GM23338 (cell line): ENCODE results near the gene SZT2. TPM values are rescaled to one million over a fixed set of nuclear protein-coding genes. Genes with fewer than 3 reads are reported as not detected.

Experiments
- ATAC-seq: fragments of 200-7000 bp; cut with Tn5 transposase; 3 replicates; pipeline ENCODE4 v1.9.1; 2020
- DNase-seq: peaks from one replicate; pipeline ENCODE4 v3.0.0-alpha.2; 2015; ENCODE audit warnings: low spot score
- H2AFZ ChIP-seq: fragments of 200-600 bp; sonication (generic); 2 replicates; pipeline ENCODE4 v1.8.0; 2016; ENCODE audit warnings: antibody characterized with exemption, mild to moderate bottlenecking, moderate library complexity
- H3F3A ChIP-seq: fragments of 200-600 bp; sonication (generic); replicated peaks from 2 replicates; pipeline ENCODE4 v1.8.0; 2017; ENCODE audit warnings: antibody characterized with exemption, mixed run types, low read depth
- H3K27ac ChIP-seq: fragments of 200-600 bp; sonication (generic); 2 replicates; pipeline ENCODE4 v1.6.1; 2016; ENCODE audit warnings: low read depth
- H3K27me3 ChIP-seq: fragments of 200-600 bp; sonication (generic); 2 replicates; pipeline ENCODE4 v1.8.0; 2016; ENCODE audit warnings: mild to moderate bottlenecking, mixed run types, moderate library complexity; ENCODE audit not compliant: insufficient read depth
- H3K36me3 ChIP-seq: fragments of 200-600 bp; sonication (generic); 2 replicates; pipeline ENCODE4 v1.8.0; 2016; ENCODE audit warnings: mild to moderate bottlenecking; ENCODE audit not compliant: insufficient read depth
- H3K4me1 ChIP-seq: fragments of 200-600 bp; sonication (generic); 2 replicates; pipeline ENCODE4 v1.8.0; 2016; ENCODE audit warnings: mild to moderate bottlenecking, moderate library complexity; ENCODE audit not compliant: insufficient read depth
- H3K4me2 ChIP-seq: fragments of 200-600 bp; sonication (generic); 2 replicates; pipeline ENCODE4 v1.7.1; 2017; ENCODE audit warnings: mixed run types
- H3K4me3 ChIP-seq: fragments of 200-600 bp; sonication (generic); 2 replicates; pipeline ENCODE4 v1.6.1; 2016; ENCODE audit warnings: mixed run types
- H3K79me2 ChIP-seq: fragments of 200-600 bp; sonication (generic); replicated peaks from 2 replicates; pipeline ENCODE4 v1.8.0; 2017; ENCODE audit warnings: mild to moderate bottlenecking; ENCODE audit not compliant: insufficient read depth
- H3K9me2 ChIP-seq: fragments of 200-600 bp; sonication (generic); 2 replicates; pipeline ENCODE4 v1.8.0; 2017; ENCODE audit not compliant: insufficient read depth
- H4K20me1 ChIP-seq: fragments of 200-600 bp; sonication (generic); replicated peaks from 2 replicates; pipeline ENCODE4 v1.8.0; 2017; ENCODE audit warnings: mild to moderate bottlenecking; ENCODE audit not compliant: insufficient read depth
- H3K27ac Mint-ChIP-seq: 2 replicates; pipeline ENCODE4 v1.8.0; 2020; ENCODE audit warnings: inconsistent platforms, mild to moderate bottlenecking, moderate library complexity, mixed read lengths
- H3K27me3 Mint-ChIP-seq: 3 replicates; pipeline ENCODE4 v1.8.0; 2022; ENCODE audit warnings: low read depth, mild to moderate bottlenecking, moderate library complexity, mixed read lengths, inconsistent platforms; ENCODE audit not compliant: insufficient read depth, poor library complexity
- H3K36me3 Mint-ChIP-seq: 3 replicates; pipeline ENCODE4 v1.8.0; 2021; ENCODE audit warnings: low read depth, mild to moderate bottlenecking, inconsistent platforms, moderate library complexity, mixed read lengths
- H3K4me1 Mint-ChIP-seq: 3 replicates; pipeline ENCODE4 v1.8.0; 2020; ENCODE audit warnings: mild to moderate bottlenecking, inconsistent platforms, mixed read lengths
- H3K4me3 Mint-ChIP-seq: 3 replicates; pipeline ENCODE4 v1.8.0; 2021; ENCODE audit warnings: moderate library complexity, mild to moderate bottlenecking, inconsistent platforms, mixed read lengths
- H3K9me3 Mint-ChIP-seq: 3 replicates; pipeline ENCODE4 v1.8.0; 2020; ENCODE audit warnings: moderate library complexity, mild to moderate bottlenecking, inconsistent platforms, mixed read lengths
- CREB1 ChIP-seq: fragments of 250-450 bp; sonication (Bioruptor Pico); IDR thresholded peaks from 2 replicates; pipeline ENCODE4 v1.5.0; 2020; ENCODE audit warnings: low read depth, mild to moderate bottlenecking, moderate library complexity
- CTCF ChIP-seq, 2 experiments: fragments of 200-600 bp in 1 of 2; sonication (generic) in 1 of 2; conservative IDR thresholded peaks; 2 replicates each; pipeline versions ENCODE4 v1.5.1 to v1.6.1; 2016 to 2017; ENCODE audit warnings: antibody characterized with exemption in 2 of 2, low read depth in 2 of 2, mild to moderate bottlenecking in 2 of 2, moderate library complexity in 1 of 2
- ETS1 ChIP-seq: IDR thresholded peaks from 2 replicates; pipeline ENCODE4 v1.6.1; 2016; ENCODE audit warnings: antibody characterized with exemption
- EZH2phosphoT487 ChIP-seq: fragments of 200-600 bp; sonication (generic); IDR thresholded peaks from one replicate; pipeline ENCODE4 v1.8.1; 2018; ENCODE audit warnings: antibody characterized with exemption; ENCODE audit not compliant: unreplicated experiment
- JUNB ChIP-seq: IDR thresholded peaks from one replicate; pipeline ENCODE4 v1.6.1; 2016; ENCODE audit warnings: antibody characterized with exemption; ENCODE audit not compliant: unreplicated experiment
- NANOG ChIP-seq: IDR thresholded peaks from 2 replicates; pipeline ENCODE4 v1.6.1; 2016; ENCODE audit warnings: antibody characterized with exemption, borderline replicate concordance
- POLR2AphosphoS5 ChIP-seq: IDR thresholded peaks from 2 replicates; pipeline ENCODE4 v1.6.1; 2016; ENCODE audit warnings: antibody characterized with exemption, low read depth
- REST ChIP-seq: IDR thresholded peaks from one replicate; pipeline ENCODE4 v1.6.1; 2018; ENCODE audit warnings: antibody characterized with exemption; ENCODE audit not compliant: unreplicated experiment
- STAT1 ChIP-seq: IDR thresholded peaks from one replicate; pipeline ENCODE4 v1.6.1; 2016; ENCODE audit warnings: antibody characterized with exemption; ENCODE audit not compliant: unreplicated experiment
- ZNF114 ChIP-seq: fragments of 250-450 bp; sonication (Bioruptor Pico); IDR thresholded peaks from 2 replicates; pipeline ENCODE4 v1.5.0; 2020; ENCODE audit warnings: mild to moderate bottlenecking, moderate library complexity
- ZNF331 ChIP-seq: fragments of 250-450 bp; sonication (Bioruptor Pico); IDR thresholded peaks from 2 replicates; pipeline ENCODE4 v1.5.0; 2020; ENCODE audit warnings: low read depth, mild to moderate bottlenecking, moderate library complexity
- polyA plus RNA-seq: library from polyadenylated mRNA; unstranded; fragments of >200 nt; fragmentation: Nextera tagmentation; extraction: Ambion mirVana; gene quantifications from 2 replicates; pipeline ENCODE4 v1.2.1, GENCODE V29; 2016
- total RNA-seq: library from RNA; depleted of rRNA; stranded (reverse); fragments of >200 nt; shearing (Covaris generic); gene quantifications from 2 replicates; pipeline ENCODE4 v1.2.3, GENCODE V29; 2014
- TF ChIP-seq, protein P1 (sequence below): fragments of 250-450 bp; sonication (Bioruptor Pico); IDR thresholded peaks from 2 replicates; pipeline ENCODE4 v1.5.0; 2020; ENCODE audit warnings: mild to moderate bottlenecking, moderate library complexity

SZT2 gene
- total and polyA plus RNA-seq, 2 experiments from 2014 or later, result 4.1 to 16.1 TPM

- H3K9me2 ChIP-seq, result no peaks in the 10 kb centered on the region
- no peak overlapping the region for H3K4me3 ChIP-seq
- H4K20me1 ChIP-seq, result no peaks in the 10 kb centered on the region
- H2AFZ ChIP-seq, result no peak overlapping the region
- no peaks in the 10 kb centered on the region for H3F3A ChIP-seq
- H3K36me3 Mint-ChIP-seq, result peaks cover 21% of the 10 kb centered on the region
- no peaks in the 10 kb centered on the region for H3K27me3 ChIP-seq
- H3K4me1 ChIP-seq, result no peaks in the 10 kb centered on the region
- no peaks in the 10 kb centered on the region for H3K9me3 Mint-ChIP-seq
- H3K27me3 Mint-ChIP-seq, result peaks cover 2% of the 10 kb centered on the region
- TF ChIP-seq ETS1, result no peak
- no peak for TF ChIP-seq JUNB
- no peak for TF ChIP-seq REST
- TF ChIP-seq, protein P1, sequence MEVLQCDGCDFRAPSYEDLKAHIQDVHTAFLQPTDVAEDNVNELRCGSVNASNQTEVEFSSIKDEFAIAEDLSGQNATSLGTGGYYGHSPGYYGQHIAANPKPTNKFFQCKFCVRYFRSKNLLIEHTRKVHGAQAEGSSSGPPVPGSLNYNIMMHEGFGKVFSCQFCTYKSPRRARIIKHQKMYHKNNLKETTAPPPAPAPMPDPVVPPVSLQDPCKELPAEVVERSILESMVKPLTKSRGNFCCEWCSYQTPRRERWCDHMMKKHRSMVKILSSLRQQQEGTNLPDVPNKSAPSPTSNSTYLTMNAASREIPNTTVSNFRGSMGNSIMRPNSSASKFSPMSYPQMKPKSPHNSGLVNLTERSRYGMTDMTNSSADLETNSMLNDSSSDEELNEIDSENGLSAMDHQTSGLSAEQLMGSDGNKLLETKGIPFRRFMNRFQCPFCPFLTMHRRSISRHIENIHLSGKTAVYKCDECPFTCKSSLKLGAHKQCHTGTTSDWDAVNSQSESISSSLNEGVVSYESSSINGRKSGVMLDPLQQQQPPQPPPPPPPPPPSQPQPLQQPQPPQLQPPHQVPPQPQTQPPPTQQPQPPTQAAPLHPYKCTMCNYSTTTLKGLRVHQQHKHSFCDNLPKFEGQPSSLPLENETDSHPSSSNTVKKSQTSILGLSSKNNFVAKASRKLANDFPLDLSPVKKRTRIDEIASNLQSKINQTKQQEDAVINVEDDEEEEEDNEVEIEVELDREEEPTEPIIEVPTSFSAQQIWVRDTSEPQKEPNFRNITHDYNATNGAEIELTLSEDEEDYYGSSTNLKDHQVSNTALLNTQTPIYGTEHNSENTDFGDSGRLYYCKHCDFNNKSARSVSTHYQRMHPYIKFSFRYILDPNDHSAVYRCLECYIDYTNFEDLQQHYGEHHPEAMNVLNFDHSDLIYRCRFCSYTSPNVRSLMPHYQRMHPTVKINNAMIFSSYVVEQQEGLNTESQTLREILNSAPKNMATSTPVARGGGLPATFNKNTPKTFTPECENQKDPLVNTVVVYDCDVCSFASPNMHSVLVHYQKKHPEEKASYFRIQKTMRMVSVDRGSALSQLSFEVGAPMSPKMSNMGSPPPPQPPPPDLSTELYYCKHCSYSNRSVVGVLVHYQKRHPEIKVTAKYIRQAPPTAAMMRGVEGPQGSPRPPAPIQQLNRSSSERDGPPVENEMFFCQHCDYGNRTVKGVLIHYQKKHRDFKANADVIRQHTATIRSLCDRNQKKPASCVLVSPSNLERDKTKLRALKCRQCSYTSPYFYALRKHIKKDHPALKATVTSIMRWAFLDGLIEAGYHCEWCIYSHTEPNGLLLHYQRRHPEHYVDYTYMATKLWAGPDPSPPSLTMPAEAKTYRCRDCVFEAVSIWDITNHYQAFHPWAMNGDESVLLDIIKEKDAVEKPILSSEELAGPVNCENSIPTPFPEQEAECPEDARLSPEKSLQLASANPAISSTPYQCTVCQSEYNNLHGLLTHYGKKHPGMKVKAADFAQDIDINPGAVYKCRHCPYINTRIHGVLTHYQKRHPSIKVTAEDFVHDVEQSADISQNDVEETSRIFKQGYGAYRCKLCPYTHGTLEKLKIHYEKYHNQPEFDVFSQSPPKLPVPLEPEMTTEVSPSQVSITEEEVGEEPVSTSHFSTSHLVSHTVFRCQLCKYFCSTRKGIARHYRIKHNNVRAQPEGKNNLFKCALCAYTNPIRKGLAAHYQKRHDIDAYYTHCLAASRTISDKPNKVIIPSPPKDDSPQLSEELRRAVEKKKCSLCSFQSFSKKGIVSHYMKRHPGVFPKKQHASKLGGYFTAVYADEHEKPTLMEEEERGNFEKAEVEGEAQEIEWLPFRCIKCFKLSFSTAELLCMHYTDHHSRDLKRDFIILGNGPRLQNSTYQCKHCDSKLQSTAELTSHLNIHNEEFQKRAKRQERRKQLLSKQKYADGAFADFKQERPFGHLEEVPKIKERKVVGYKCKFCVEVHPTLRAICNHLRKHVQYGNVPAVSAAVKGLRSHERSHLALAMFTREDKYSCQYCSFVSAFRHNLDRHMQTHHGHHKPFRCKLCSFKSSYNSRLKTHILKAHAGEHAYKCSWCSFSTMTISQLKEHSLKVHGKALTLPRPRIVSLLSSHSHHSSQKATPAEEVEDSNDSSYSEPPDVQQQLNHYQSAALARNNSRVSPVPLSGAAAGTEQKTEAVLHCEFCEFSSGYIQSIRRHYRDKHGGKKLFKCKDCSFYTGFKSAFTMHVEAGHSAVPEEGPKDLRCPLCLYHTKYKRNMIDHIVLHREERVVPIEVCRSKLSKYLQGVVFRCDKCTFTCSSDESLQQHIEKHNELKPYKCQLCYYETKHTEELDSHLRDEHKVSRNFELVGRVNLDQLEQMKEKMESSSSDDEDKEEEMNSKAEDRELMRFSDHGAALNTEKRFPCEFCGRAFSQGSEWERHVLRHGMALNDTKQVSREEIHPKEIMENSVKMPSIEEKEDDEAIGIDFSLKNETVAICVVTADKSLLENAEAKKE (CRISPR knock-in tag), result no peak
- TF ChIP-seq CTCF (conservative IDR thresholded peaks at IDR 0.05; ENCODE audit: low read depth in 2 of 2), result no peak
- no peak for TF ChIP-seq NANOG
- TF ChIP-seq EZH2phosphoT487, result no peak
- no peak for TF ChIP-seq ZNF331
- no peak for TF ChIP-seq ZNF114
- TF ChIP-seq CREB1 (CRISPR knock-in tag), result no peak
- no peak for TF ChIP-seq STAT1
- TF ChIP-seq POLR2AphosphoS5, result no peak
- no peak overlapping the region for H3K4me3 Mint-ChIP-seq
- ATAC-seq (peak; percentile 84), DNase-seq (peak; percentile 47)
- H3K36me3 ChIP-seq, result no peaks in the 10 kb centered on the region
- no peaks in the 10 kb centered on the region for H3K79me2 ChIP-seq
- H3K4me1 Mint-ChIP-seq, result peaks cover 7% of the 10 kb centered on the region
- H3K27ac Mint-ChIP-seq, result no peak overlapping the region
- no peak overlapping the region for H3K4me2 ChIP-seq
- H3K27ac ChIP-seq, result no peak overlapping the region
These were observed 45.7 kb downstream of the SZT2 start for GRCh38 chr1:43435146-43436145.
